NCI-H187 treated with DMSO at 0.1 percent for 48 hours (cell line): Measurements from ENCODE around the gene CCDC197.

Source experiments
- DNase-seq: peaks from one replicate; lab custom pipeline; 2025; lab: John Stamatoyannopoulos, UW

Gene CCDC197

DNA sequence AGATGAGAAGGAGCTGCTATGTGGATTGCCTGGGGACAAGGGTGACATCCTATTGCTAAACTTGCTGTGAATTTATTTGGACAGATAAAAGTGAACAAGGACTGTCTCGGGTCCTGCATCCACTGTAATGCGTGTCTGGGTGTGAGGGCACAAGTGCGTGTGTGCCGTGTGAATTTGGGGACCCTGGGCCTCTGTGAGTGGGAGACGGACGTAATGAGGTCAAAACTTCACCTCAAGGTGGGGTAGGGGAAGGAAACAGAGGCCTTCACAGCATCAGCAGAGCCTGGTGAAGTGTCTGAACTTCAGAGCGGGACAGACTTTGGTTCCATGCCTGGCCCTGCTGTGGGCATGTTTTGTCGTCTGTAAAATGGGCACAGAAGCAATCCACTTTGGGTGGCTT lies 35.5 kb upstream of the CCDC197 start:
- DNase-seq = no peak

GRCh38 chr14:93962701-93963601 lies 34.1 kb upstream of the CCDC197 start:
- no peak for DNase-seq

DNA sequence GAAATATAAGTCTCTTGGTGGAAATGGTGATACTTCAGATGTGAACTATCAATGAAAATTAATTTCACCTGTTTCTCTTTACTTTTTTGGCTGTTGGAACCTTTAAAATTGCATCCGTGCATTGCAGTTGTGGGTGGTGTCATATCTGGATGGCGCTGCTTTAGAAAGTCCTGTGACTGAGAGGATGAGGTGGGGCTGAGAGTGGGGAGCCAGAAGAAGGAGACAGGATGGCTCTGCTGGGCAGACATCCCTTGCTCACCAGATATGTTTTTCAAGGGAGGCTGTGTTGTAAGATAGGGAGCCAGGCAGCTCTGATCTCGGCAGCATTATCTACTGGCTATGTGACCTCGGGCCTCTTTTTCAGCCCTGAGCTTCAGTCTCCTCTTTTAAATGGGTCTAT lies 33.4 kb upstream of the CCDC197 start:
- no peak for DNase-seq

DNA sequence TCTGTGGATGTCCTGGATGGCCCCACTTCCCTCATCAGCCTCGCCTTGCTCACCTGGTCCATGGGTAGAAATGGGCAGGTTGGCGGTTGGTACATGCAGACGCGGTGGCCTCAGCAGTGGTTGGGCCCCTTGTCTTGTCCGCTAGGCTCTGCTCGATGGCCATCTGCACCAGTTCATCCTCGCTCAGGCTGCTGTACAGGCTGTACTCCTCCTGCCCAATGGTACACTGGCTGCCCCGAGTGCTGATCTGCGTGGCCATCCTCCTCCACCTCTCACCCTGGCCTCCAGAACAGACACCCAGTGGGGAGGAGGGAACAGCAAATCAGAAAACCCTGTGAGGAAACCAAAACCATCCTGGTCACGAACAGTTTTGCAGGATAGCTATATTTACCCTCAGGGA lies 32.8 kb upstream of the CCDC197 start:
- no peak for DNase-seq

DNA sequence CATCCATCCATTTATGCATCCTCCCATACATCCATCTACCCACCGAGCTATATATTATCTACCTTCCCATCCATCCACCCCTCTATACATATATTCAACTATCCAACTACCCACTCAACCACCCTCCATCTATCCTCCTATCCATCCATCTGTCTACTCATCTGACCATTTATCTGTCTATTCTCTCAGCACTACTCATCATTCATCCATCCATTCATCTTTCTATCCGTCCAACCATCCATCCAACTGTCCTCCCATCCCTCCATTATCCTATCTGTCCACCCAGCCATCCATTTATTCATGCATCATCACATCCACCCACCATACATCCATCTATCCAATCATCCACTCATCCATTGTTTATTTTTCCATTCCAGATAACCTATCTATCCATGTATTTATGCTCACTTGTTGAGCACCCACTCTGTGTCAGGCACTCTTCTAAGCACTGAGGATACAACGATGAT lies 32.2 kb upstream of the CCDC197 start:
- no peak for DNase-seq

- DNase-seq = no peak
Observed at GRCh38 chr14:93965287-93965821, 31.7 kb upstream of the CCDC197 start.

- no peak for DNase-seq
Observed at GRCh38 chr14:93965946-93966474, 31.1 kb upstream of the CCDC197 start.

DNA sequence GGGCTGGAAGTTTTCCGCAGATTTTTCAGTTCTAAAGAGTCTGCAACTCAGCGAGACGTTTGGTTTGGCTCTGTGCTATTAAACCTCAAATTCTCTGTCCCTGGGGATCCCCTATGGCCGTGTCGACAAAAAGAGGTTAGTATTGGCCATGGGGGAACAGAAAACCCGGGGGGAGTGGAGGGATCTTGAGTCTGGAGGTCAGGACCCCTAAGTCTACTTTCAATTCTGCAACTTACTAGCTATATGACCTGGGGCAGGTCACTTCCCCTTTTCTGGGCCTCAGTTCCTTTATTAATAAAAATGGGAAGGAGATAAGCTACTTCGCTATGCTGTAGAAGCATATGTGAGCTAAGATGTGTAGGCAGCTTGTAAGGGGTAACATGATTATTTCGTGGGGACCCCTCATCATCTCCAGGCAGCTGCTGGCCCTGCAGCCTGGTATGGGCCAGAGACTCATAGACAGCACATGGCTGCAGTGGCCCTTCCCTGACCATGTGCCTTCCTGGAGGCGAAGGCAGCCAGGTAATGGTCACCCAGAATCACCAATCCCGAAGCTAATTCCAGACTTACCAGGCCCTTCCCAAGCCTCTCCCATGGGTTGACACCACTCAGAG lies 29.4 kb upstream of the CCDC197 start:
- no peak for DNase-seq

GRCh38 chr14:93969082-93969828 lies 27.8 kb upstream of the CCDC197 start:
- no peak for DNase-seq

- no peak for DNase-seq
Observed at GRCh38 chr14:93970585-93970964, 26.5 kb upstream of the CCDC197 start.

DNA sequence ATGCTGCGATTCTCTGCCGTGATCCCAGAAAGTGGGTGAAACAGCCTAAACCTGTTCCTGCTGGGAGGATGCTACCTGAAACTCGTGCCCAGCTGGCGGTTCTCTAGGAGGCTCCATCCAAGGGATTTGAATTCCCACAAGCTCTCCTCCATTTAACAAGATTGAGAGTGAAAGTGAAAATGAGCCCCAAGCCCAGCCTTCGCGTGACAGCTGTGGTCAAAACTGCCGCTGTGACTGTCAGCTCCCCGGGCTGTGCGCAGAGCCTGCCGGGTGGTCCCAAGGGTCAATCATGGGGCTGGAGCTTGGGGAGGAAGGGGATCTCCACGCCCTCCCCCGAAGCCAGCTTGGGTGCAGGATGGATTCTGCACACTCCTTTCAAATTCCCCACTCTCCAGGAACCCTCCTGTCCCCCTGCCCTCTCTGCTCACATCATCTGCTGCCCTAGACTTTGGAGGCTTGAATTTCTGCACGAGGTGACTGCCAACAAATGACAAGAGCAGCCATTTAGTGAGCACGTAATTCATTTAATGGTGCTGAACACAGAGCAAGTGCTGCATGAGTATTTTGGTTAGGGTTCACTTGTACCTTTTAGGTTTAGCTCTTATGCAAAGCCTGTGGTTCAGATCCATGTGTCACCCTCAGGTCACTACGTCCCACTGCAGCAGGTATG lies 26.0 kb upstream of the CCDC197 start:
- DNase-seq = no peak

DNA sequence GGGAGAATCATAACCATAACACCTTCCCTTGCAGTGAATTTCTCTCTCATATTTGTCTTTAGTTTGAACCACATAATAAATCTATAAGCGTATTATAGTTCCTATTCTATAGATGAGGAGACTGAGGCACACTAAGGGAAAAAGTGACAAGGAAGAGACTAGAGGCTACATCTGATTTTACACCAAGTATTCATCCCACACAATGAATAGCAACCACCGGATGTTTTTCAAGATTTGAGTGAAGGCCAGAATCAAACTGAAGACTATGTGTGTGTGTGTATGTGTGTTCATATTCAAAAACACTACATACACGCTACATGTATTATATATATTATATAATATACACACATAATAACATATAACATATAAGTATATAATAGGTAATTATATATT lies 25.5 kb upstream of the CCDC197 start:
- no peak for DNase-seq

GRCh38 chr14:93972618-93973205 lies 24.4 kb upstream of the CCDC197 start:
- DNase-seq = no peak

DNA sequence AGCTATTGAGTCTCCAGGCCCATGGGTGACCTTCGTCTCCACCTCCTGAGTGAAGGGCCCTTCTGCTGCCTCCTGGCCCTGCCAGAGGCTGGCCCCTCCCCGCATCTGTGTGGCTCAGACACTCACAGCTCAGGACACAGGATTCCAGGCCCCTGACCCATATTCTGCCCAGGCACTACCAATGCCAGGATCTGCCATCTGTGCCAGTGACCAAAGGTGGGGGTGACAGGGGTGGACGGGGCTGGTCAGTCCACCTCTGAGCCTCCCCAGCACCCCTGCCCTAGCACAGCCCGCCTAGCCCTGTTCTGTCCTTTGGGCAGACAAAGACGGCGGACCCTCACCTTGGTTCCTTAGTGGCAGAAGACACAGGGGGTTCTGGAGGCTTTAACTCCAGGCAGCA lies 23.5 kb upstream of the CCDC197 start:
- no peak for DNase-seq

DNA sequence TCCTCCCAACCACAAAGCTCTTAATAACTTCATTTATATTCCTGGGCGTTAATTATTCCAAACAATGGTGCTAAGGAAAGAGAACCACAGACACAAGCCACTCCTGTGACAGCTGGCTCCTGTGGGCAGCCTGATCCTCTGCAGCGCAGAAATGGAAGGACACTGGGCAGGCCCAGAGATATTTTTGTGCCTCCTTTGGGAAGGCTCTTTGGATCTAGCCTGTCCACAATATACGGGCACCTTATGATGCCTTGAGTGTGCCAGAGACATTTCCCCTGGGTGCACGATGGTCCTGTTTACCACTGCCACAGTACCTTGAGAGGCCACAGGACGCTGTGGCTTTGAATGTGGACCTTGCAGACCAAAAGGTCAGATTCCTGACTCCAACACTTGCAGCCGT lies 22.8 kb upstream of the CCDC197 start:
- no peak for DNase-seq

DNA sequence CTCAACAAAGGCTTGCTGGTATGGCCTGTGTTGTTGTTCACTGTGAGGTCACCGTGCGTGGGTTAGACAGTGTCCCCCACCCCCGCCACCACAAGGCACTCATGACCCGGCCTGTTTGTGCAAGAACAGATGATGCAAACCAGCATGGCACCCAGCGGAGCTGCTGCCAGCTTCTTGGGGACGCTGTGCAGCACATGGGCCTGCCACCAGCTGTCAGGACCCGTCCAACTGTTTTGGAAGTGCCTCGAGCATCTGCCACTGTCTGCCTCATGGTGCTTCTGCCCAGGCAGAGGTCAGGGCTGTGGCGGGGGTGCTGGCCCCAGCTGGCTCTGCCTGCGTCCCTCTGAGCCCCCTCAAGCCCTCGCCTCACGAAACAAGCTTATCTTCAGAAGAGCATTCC lies 22.3 kb upstream of the CCDC197 start:
- no peak for DNase-seq

- DNase-seq = no peak
Observed at GRCh38 chr14:93975791-93976476, 21.2 kb upstream of the CCDC197 start.

- no peak for DNase-seq
Observed at GRCh38 chr14:93976477-93977057, 20.5 kb upstream of the CCDC197 start, which contains the start of gene ASB2. TSS of gene ASB2 (minus strand) at chr14:93976570. CDS start at chr14:93964539, 12,031 bp downstream.

GRCh38 chr14:93977171-93977570 lies 19.9 kb upstream of the CCDC197 start:
- no peak for DNase-seq
